Tibial artery (tissue), 4 donors: ENCODE data around the gene ONECUT3.
"Not testable (repeated sequence)": the region's sequence is repeated elsewhere in the genome, so short reads cannot be mapped to it uniquely, and the experiment has no call there.

Experiments used
- DNase-seq, 2 donors: peaks; one replicate each; pipeline ENCODE4 v3.0.0-alpha.2; 2019
- H3K27ac ChIP-seq, 2 donors: fragments of 200-600 bp; sonication (generic) in 1 of 2; 1 replicate in 1 of 2; 2 replicates in 1 of 2; pipeline ENCODE4 v1.5.1; 2018 to 2019; ENCODE audit warnings: mild to moderate bottlenecking in 1 of 2
- H3K27me3 ChIP-seq, 2 donors: fragments of 200-600 bp; sonication (generic) in 1 of 2; one replicate each; pipeline versions ENCODE4 v1.5.1 to v1.6.0; 2016 to 2019
- H3K36me3 ChIP-seq, 3 donors: fragments of 200-600 bp; sonication (generic) in 2 of 3; one replicate each; pipeline ENCODE4 v1.5.1; 2016 to 2019; ENCODE audit warnings: mild to moderate bottlenecking in 2 of 3
- H3K4me1 ChIP-seq, 4 donors: fragments of 200-600 bp; sonication (generic) in 2 of 4; 1 replicate in 3 of 4; 2 replicates in 1 of 4; pipeline ENCODE4 v1.5.1; 2016 to 2019
- H3K4me3 ChIP-seq, 2 donors: fragments of 200-600 bp; sonication (generic) in 1 of 2; 1 replicate in 1 of 2; 2 replicates in 1 of 2; pipeline ENCODE4 v1.5.1; 2018 to 2019; ENCODE audit warnings: mild to moderate bottlenecking in 2 of 2
- H3K9me3 ChIP-seq, 3 donors: fragments of 200-600 bp; sonication (generic) in 1 of 3; one replicate each; pipeline ENCODE4 v1.5.1; 2016 to 2019
- intact Hi-C: fragments of 100-400 bp; cut with DNase I; formaldehyde crosslinking; loops from one replicate; pipeline ENCODE4 v1.15.0; 2023; ENCODE audit warnings: low total_unique reads
- TF ChIP-seq, protein P1 (sequence below), 2 experiments: fragments of 200-600 bp in 1 of 2; fragments of 450-650 bp in 1 of 2; IDR thresholded peaks; one replicate each; pipeline ENCODE4 v1.5.1; 2017 to 2019; ENCODE audit warnings: antibody characterized with exemption in 2 of 2, mild to moderate bottlenecking in 1 of 2, moderate library complexity in 1 of 2

The ONECUT3 gene

DNA sequence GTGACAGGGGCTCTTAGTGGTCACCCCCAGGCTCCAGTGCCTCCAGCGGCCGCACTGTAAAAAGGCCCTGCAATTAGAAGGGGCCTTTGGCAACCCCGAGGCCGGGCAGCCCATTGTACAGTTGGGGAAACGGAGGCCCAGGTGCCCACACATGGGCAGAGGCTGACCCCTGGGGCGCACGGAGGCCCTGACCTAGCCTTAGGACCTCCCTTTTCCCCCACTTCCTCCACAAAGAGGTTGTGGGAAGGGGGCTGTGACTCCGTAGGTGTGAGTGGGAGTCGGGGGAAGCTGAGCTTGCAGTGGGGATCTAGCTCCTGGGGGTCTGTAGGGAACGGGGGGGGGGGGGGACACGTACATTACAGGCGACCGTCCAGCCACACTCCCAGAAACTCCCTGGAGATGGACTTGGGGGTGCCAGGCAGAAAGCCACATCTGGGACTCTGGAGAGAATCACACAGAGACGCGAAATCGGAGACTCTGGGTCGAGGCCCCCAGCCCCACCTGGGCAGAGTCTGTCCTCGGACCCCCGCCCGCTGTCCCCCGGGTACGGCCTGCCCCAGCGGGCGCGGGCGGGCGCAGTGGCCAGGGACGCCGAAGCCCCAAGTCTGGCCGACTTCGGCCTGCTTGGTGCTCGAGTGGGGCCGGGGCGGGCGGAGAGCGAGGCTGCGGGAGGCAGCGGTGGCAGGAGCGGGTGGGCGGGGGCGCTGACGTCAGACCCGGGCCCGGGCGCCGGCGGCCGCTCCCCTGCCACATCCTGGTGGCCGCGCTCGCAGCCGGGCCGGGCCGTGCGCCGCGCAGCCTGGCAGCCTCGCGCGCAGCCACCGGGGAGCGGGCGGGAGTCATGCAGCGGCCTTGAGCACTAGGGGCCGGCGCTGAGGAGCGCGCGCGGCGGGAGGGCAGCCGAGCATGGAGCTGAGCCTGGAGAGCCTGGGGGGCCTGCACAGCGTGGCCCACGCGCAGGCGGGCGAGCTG lies at the start of gene ONECUT3:
Gene ONECUT3 (plus strand): TSS at position 750 of the 972 bp plus-strand sequence. CDS start 157 bp downstream, at position 907.
- Histone ChIP-seq H3K36me3 (no peaks in the 10 kb centered on the region), H3K27me3 (peaks cover 2 to 89% of the 10 kb centered on the region in 2 donors), H3K9me3 (no peaks in the 10 kb centered on the region), H3K4me3 (no peak within 1 kb of the TSS), H3K27ac (no peak within 1 kb of the TSS), H3K4me1 (peaks cover 0 to 56% (median 45%) of the 10 kb centered on the region in 4 donors)
- TF ChIP-seq, protein P1, sequence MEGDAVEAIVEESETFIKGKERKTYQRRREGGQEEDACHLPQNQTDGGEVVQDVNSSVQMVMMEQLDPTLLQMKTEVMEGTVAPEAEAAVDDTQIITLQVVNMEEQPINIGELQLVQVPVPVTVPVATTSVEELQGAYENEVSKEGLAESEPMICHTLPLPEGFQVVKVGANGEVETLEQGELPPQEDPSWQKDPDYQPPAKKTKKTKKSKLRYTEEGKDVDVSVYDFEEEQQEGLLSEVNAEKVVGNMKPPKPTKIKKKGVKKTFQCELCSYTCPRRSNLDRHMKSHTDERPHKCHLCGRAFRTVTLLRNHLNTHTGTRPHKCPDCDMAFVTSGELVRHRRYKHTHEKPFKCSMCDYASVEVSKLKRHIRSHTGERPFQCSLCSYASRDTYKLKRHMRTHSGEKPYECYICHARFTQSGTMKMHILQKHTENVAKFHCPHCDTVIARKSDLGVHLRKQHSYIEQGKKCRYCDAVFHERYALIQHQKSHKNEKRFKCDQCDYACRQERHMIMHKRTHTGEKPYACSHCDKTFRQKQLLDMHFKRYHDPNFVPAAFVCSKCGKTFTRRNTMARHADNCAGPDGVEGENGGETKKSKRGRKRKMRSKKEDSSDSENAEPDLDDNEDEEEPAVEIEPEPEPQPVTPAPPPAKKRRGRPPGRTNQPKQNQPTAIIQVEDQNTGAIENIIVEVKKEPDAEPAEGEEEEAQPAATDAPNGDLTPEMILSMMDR (IDR thresholded peaks at IDR 0.05) = no peak
- no peak for DNase-seq
- intact Hi-C loops = no loop called here

DNA sequence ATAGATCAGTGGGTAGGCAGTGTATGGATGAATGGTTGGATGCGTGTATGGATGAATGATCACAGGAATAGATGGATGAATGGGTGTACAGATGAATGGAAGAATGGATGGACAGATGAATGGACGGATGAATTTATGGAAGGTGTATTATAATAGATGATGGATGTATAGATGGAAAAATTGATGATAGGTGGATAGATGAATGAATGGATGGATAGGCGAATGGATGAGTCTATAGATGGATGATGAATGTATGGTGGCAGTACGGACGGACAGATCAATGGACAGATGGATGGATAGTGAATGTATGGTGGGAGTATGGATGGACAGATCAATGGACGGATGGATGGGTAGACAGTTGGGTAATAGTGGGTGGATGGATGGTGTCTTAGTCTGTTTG lies 49.0 kb upstream of the ONECUT3 start:
- Histone ChIP-seq H3K4me3 (no peak overlapping the region), H3K36me3 (no peaks in the 10 kb centered on the region), H3K4me1 (no peaks in the 10 kb centered on the region), H3K27me3 (peaks cover 6 to 58% of the 10 kb centered on the region in 2 donors), H3K27ac (no peak overlapping the region), H3K9me3 (peaks cover 0 to 4% (median 0%) of the 10 kb centered on the region in 3 donors)
- intact Hi-C loops = no loop called here
- TF ChIP-seq, protein P1 (IDR thresholded peaks at IDR 0.05) = no peak
- DNase-seq = no peak

DNA sequence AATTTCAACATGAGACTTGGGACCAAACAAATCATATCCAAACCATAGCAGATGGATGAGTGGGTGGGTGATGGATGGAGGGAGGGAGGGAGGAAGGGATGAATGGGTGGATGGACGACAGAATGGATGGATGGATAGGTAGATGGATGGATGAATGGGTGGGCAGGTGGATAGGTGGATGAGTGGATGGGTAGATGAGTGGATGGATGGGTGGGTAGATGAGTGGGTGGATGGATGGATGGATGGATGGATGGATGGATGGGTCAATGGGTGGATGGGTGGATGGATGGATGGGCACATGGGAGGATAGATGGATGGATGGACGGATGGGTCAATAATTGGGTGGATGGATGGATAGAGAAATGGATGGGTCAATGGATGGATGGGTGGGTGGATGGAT lies 47.9 kb upstream of the ONECUT3 start:
- H3K27ac ChIP-seq = no peak overlapping the region
- no peak for DNase-seq
- TF ChIP-seq, protein P1 (IDR thresholded peaks at IDR 0.05) = no peak
- H3K4me1 ChIP-seq = no peaks in the 10 kb centered on the region
- intact Hi-C loops = no loop called here
- H3K4me3 ChIP-seq = no peak overlapping the region
- peaks cover 0 to 4% (median 0%) of the 10 kb centered on the region in 3 donors for H3K9me3 ChIP-seq
- peaks cover 4 to 53% of the 10 kb centered on the region in 2 donors for H3K27me3 ChIP-seq
- H3K36me3 ChIP-seq = no peaks in the 10 kb centered on the region

DNA sequence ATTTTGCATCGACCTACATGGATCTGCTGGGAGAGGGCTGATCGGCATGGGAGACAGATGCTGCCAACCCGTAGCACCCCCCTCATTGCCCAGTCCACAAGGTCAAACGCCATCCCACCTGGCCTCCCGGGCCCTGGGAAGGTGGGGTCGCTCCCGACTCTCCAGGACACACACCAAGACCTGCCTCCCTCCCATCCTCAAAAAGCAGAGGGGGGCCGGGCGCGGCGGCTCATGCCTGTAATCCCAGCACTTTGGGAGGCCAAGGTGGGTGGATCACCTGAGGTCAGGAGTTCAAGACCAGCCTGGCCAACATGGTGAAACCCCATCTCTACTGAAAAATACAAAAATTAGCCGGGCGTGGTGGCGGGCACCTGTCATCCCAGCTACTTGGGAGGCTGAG lies 46.7 kb upstream of the ONECUT3 start:
- H3K4me1 ChIP-seq, H3K4me3 ChIP-seq, H3K27ac ChIP-seq, intact Hi-C loops, DNase-seq, H3K36me3 ChIP-seq, H3K9me3 ChIP-seq: not testable (repeated sequence)
- peaks cover 0 to 43% of the 10 kb centered on the region in 2 donors for H3K27me3 ChIP-seq

DNA sequence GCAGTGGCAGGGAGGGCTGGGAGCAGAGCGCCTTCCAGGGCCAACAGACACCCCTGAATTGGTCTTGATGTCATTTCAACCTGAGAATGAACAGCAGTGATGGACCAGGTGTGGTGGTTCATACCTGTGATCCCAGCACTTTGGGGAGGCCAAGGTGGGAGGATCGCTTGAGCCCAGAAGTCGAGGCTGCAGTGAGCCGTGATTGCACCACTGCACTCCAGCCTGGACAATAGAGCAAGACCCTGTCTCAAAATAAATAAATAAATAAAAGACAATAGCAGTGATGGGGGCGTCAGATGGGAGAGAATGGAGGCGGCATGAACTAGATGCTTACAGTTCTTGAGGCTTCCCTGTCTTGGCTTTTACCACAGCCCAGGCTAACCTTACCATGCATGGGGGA lies 46.1 kb upstream of the ONECUT3 start:
- peaks cover 0 to 46% of the 10 kb centered on the region in 2 donors for H3K27me3 ChIP-seq
- intact Hi-C loops = no loop called here
- H3K36me3 ChIP-seq = no peaks in the 10 kb centered on the region
- peaks cover 0 to 4% (median 0%) of the 10 kb centered on the region in 3 donors for H3K9me3 ChIP-seq
- no peak for DNase-seq
- no peak overlapping the region for H3K4me3 ChIP-seq
- H3K4me1 ChIP-seq = no peaks in the 10 kb centered on the region
- H3K27ac ChIP-seq = no peak overlapping the region
- TF ChIP-seq, protein P1 (IDR thresholded peaks at IDR 0.05) = no peak

DNA sequence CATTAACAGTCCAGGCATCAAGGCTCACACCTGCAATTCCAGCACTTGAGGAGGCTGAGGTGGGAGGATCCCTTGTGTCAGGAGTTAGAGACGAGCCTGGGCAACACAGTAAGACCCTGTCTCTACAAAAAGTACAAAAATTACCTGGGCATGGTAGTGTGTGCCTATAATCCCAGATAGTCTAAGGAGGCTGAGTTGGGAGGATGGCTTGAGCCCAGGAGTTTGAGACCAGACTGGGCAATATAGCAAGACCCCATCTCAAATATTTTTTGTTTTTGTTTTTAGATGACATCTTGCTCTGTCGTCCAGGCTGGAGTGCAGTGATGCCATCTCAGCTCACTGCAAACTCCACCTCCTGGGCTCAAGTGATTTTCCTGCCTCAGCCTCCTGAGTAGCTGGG lies 40.1 kb upstream of the ONECUT3 start:
- TF ChIP-seq, protein P1 (IDR thresholded peaks at IDR 0.05) = no peak
- H3K27ac ChIP-seq = no peak overlapping the region
- no peaks in the 10 kb centered on the region for H3K9me3 ChIP-seq
- no peak for DNase-seq
- intact Hi-C loops = no loop called here
- no peak overlapping the region for H3K4me3 ChIP-seq
- H3K36me3 ChIP-seq = no peaks in the 10 kb centered on the region
- no peaks in the 10 kb centered on the region for H3K4me1 ChIP-seq
- peaks cover 0 to 68% of the 10 kb centered on the region in 2 donors for H3K27me3 ChIP-seq
